DLD1 (cell line): Measurements from ENCODE around the gene EN1.

Experiments used
- in situ Hi-C: cut with HindIII; loops from 2 replicates; pipeline ENCODE4 v1.10.0; 2017; ENCODE audit warnings: low sequenced_read_pairs

EN1 gene

GRCh38 chr2:118845005-118845521 lies 2.4 kb downstream of the EN1 start:
- in situ Hi-C loops: no loop called here

- in situ Hi-C loops: no loop called here
Measured at GRCh38 chr2:118844261-118845004, 3.0 kb downstream of the EN1 start.

GRCh38 chr2:118843483-118844132 lies 3.8 kb downstream of the EN1 start:
- in situ Hi-C loops: no loop called here

GRCh38 chr2:118842661-118843482 lies 4.6 kb downstream of the EN1 start:
- in situ Hi-C loops: no loop called here

- in situ Hi-C loops: no loop called here
Measured at GRCh38 chr2:118841828-118842461, 5.5 kb downstream of the EN1 start.

- in situ Hi-C loops: no loop called here
Measured at GRCh38 chr2:118841450-118841827, 6.0 kb downstream of the EN1 start.

- in situ Hi-C loops: no loop called here
Measured at GRCh38 chr2:118838741-118839455, 8.6 kb downstream of the EN1 start.

- in situ Hi-C loops: no loop called here
Measured at GRCh38 chr2:118837621-118838020, 9.8 kb downstream of the EN1 start.

- in situ Hi-C loops: no loop called here
Measured at GRCh38 chr2:118837067-118837466, 10.4 kb downstream of the EN1 start.

GRCh38 chr2:118836411-118836930 lies 11.0 kb downstream of the EN1 start:
- in situ Hi-C loops: no loop called here

- in situ Hi-C loops: no loop called here
Measured at GRCh38 chr2:118835746-118836410, 11.6 kb downstream of the EN1 start.

- in situ Hi-C loops: no loop called here
Measured at GRCh38 chr2:118834901-118835745, 12.3 kb downstream of the EN1 start.

- in situ Hi-C loops: no loop called here
Measured at GRCh38 chr2:118834440-118834810, 13.0 kb downstream of the EN1 start.

- in situ Hi-C loops: no loop called here
Measured at GRCh38 chr2:118833716-118834439, 13.6 kb downstream of the EN1 start.

GRCh38 chr2:118832791-118833715 lies 14.4 kb downstream of the EN1 start:
- in situ Hi-C loops: no loop called here

GRCh38 chr2:118832071-118832790 lies 15.2 kb downstream of the EN1 start:
- in situ Hi-C loops: no loop called here
